Ishikawa (cell line): Measurements from ENCODE around the gene EPS8L3.

ENCODE experiments used
- CEBPB ChIP-seq: IDR thresholded peaks from 2 replicates; pipeline ENCODE4 v1.6.1; 2012
- CREB1 ChIP-seq: IDR thresholded peaks from 2 replicates; pipeline ENCODE4 v1.6.1; 2012; ENCODE audit warnings: low read depth
- EGR1 ChIP-seq: IDR thresholded peaks from 2 replicates; pipeline ENCODE4 v1.6.1; 2012
- EP300 ChIP-seq: IDR thresholded peaks from 2 replicates; pipeline ENCODE4 v1.6.1; 2012; ENCODE audit warnings: borderline replicate concordance
- FOXM1 ChIP-seq: IDR thresholded peaks from 2 replicates; pipeline ENCODE4 v1.6.1; 2012; ENCODE audit warnings: low read depth, borderline replicate concordance
- MAX ChIP-seq: IDR thresholded peaks from 2 replicates; pipeline ENCODE4 v1.6.1; 2012
- NFIC ChIP-seq: IDR thresholded peaks from 2 replicates; pipeline ENCODE4 v1.6.1; 2012
- RAD21 ChIP-seq: IDR thresholded peaks from 2 replicates; pipeline ENCODE4 v1.6.1; 2012; ENCODE audit warnings: low read depth
- TAF1 ChIP-seq: IDR thresholded peaks from 2 replicates; pipeline ENCODE4 v1.6.1; 2012; ENCODE audit warnings: low read depth, mild to moderate bottlenecking
- TCF12 ChIP-seq: IDR thresholded peaks from 2 replicates; pipeline ENCODE4 v1.6.1; 2012; ENCODE audit warnings: low read depth
- TEAD4 ChIP-seq: IDR thresholded peaks from 2 replicates; pipeline ENCODE4 v1.6.1; 2012
- USF1 ChIP-seq: IDR thresholded peaks from 2 replicates; pipeline ENCODE4 v1.6.1; 2012
- YY1 ChIP-seq: IDR thresholded peaks from 2 replicates; pipeline ENCODE4 v1.6.1; 2012; ENCODE audit warnings: low read depth
- ZBTB7A ChIP-seq: IDR thresholded peaks from 2 replicates; pipeline ENCODE4 v1.6.1; 2012; ENCODE audit warnings: low read depth
- TF ChIP-seq, protein P1 (sequence below): IDR thresholded peaks from 2 replicates; pipeline ENCODE4 v1.6.1; 2012; ENCODE audit warnings: low read depth, mild to moderate bottlenecking

EPS8L3 gene

DNA sequence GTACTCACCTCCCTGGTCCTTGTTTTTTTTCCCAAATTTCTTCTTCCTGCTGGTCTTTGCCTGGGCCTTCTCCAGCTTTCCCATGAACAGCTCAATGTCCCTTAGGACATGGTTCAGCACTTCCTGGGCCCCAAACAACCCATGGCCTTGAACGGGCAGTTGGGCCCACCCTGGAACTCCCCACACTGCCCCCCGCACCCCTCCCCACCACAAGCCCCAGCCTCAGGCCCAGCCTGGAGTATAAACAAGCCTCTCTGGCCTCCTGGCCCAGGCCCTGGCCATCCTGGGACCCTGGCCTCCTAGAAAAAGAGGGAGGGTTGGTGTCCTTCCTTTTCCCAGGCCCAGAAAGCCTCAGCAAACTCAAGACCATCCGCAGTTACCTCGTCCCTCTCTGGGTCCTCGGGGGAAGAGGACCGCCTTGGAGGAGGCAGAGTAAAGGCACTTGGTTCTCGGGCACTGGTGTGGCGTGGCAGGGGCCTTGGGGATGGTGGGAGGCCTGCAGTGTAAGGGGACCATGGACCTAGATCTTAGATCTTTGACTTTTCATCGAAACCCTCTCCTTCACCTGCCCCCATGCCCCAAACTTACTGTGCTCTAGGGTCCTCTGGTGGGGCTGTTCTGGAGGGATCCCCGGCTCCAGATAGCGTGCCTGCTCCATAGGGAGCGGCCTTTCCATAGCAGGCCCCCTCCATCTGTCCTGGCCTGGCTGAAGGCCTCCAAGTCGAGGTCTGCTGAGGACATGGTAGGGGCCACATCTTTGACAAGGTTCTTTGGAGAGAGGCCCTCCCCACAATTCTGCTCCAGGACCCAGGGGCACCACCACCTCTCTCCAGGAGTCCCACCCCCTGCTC lies 5.6 kb downstream of the EPS8L3 start:
- no peak for TF ChIP-seq ZBTB7A
- TF ChIP-seq RAD21: no peak
- TF ChIP-seq TEAD4: no peak
- TF ChIP-seq FOXM1: no peak
- no peak for TF ChIP-seq MAX

- TF ChIP-seq NFIC (no peak), CREB1 (no peak), FOXM1 (no peak), TEAD4 (no peak), EP300 (no peak), EGR1 (no peak), CEBPB (no peak), USF1 (no peak), TCF12 (no peak), YY1 (no peak), ZBTB7A (no peak)
- TF ChIP-seq, protein P1, sequence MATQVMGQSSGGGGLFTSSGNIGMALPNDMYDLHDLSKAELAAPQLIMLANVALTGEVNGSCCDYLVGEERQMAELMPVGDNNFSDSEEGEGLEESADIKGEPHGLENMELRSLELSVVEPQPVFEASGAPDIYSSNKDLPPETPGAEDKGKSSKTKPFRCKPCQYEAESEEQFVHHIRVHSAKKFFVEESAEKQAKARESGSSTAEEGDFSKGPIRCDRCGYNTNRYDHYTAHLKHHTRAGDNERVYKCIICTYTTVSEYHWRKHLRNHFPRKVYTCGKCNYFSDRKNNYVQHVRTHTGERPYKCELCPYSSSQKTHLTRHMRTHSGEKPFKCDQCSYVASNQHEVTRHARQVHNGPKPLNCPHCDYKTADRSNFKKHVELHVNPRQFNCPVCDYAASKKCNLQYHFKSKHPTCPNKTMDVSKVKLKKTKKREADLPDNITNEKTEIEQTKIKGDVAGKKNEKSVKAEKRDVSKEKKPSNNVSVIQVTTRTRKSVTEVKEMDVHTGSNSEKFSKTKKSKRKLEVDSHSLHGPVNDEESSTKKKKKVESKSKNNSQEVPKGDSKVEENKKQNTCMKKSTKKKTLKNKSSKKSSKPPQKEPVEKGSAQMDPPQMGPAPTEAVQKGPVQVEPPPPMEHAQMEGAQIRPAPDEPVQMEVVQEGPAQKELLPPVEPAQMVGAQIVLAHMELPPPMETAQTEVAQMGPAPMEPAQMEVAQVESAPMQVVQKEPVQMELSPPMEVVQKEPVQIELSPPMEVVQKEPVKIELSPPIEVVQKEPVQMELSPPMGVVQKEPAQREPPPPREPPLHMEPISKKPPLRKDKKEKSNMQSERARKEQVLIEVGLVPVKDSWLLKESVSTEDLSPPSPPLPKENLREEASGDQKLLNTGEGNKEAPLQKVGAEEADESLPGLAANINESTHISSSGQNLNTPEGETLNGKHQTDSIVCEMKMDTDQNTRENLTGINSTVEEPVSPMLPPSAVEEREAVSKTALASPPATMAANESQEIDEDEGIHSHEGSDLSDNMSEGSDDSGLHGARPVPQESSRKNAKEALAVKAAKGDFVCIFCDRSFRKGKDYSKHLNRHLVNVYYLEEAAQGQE: no peak
Measured at GRCh38 chr1:109756848-109757521, 6.7 kb downstream of the EPS8L3 start.

DNA sequence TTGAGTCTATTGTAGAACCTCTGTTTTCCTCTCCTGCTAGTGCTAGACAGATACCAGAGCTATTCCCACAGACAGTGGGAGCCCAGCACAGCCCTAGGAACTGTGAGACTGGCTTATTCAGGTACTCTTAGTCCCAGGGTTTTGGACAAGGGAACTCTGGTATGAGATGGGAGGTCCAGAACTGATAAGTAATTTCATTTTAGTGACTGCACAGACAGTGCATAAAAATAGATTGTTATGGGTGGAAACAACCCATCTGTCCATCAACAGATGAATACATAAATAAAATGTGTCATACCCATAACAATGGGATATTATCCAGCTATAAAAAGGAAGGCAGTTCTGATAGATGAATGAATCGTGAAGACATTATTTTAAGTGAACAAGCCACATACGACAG lies 9.0 kb downstream of the EPS8L3 start:
- TF ChIP-seq CREB1 (no peak), TAF1 (no peak), RAD21 (no peak), MAX (no peak), EP300 (no peak), CEBPB (no peak), TEAD4 (no peak), NFIC (no peak), EGR1 (no peak)
- TF ChIP-seq, protein P1: no peak

- TF ChIP-seq ZBTB7A: no peak
Measured at GRCh38 chr1:109751531-109752260, 12.0 kb downstream of the EPS8L3 start.

- TF ChIP-seq EGR1 (no peak), TCF12 (no peak), EP300 (no peak), FOXM1 (no peak), TAF1 (no peak), NFIC (no peak), ZBTB7A (no peak), MAX (no peak), RAD21 (no peak), USF1 (no peak), TEAD4 (no peak), CEBPB (no peak), YY1 (no peak), CREB1 (no peak)
- TF ChIP-seq, protein P1: no peak
Measured at GRCh38 chr1:109750920-109751319, 12.8 kb downstream of the EPS8L3 start.
